ENCODE data around the gene PDIA4.
A peak's percentile ranks its signal among the peaks of the same experiment; 100 is the strongest.

Gene PDIA4

DNA sequence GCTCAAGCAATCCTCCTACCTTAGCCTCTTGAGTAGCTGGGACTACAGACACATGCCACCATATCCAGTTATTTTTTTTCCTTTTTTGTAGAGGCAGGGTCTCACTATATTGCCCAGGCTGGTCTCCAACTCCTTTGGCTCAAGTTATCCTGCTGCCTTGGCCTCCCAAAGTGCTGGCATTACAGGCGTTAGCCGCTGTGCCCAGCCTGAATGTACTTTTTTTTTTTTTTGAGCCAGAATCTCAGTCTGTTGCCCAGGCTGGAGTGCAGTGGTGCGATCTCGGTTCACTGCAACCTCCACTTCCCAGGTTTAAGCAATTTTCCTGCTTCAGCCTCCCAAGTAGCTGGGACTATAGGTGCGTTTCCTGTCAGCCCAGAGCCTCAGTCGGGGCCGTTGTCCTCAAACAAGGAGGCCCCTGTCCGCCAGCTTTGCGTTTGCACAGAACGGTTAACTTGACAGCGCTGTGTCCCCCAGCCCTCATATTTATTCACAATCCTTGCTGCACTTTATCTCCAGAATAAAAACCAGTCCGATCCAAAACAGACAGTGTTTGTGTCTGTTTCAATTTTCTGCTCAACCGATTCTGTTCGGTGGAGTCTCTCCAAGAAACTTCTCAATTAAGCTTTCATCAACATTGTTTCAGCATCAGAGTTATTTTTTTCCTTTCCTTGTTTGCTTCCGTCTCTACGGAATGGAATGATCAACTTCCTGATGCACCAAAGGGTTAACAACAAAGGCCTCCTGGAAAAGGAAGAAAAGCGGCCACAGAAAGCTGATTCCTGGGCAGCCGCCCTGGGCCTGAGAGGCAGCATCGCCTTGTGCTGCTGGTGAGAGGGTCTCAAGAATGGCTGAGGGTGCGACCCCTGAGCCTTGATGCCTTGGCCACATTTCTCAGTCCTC is 64.5 kb downstream of the PDIA4 start:
- peak in 1 of 2 experiments; percentile 26 for DNase-seq

DNA sequence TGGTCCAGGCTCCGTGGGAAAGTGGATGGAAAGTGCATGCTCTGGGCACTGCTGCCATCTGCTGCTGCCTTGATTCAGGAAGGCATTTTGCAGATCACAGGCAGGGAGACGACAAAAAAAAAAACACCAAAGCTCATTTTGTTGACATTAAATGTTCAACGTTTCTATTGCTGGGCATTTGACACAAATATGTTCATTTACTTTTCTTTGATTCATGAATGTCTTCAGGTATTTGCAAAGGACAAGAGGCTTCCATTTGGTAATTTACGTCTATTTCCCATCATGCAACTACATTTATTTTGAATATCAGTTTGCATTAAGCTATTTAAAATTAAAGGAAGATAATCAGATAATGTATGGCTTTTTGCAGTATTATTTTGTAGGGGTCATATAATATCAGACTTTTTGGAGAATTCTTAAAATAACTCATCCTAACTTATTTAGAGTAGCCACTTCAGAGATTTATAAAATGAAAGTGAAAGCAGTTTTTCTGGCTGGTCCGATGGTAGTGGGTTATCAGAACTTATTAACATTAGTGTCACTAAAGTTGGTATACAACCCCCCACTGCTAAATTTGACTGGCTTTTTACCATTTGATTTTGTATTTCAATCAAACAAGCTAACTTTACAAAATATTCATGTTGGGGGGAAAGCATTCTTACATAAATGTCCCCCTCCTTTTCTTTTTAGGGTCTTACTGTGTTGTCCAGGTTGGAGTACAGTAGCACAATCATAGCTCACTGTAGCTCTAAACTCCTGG is 65.3 kb downstream of the PDIA4 start:
- peak; percentile 45 to 69 for DNase-seq

DNA sequence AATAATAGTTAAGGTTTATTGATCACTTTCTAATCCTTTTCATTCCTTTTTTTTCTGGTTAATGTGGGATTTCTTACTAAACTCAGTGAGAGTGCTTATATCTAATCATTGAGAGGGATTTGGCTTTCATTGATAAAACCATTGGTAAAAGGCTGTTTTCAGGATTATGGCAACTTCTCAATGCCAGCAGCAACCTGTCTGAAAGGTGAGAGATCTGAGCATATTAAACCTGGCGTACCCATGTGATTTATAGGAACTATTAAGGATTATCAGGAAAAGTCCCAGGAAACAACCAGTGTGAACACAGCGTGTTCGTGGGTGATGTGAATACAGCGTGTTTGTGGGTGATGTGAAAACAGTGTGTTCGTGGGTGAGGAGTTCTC is 65.9 kb downstream of the PDIA4 start:
- DNase-seq: no peak

DNA sequence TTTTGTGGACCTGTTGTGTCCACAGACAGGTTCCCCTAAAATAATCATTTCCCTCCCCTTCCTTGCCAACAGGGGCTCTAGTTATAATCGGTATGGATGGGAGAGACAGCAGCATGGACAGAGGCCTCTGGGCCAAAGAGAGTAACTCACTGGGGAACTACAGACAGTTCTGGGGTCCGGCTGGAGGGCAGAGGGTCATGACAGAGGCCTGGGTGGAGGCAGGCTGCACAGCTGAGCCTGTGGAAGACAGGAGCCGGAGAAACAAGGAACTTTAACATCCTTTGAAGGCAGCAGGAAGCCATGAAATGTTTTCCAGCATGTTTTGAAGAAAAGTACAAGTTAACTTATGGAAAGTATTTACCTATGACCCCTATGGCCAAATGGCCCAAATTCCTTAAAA is 68.6 kb downstream of the PDIA4 start:
- no peak for DNase-seq

DNA sequence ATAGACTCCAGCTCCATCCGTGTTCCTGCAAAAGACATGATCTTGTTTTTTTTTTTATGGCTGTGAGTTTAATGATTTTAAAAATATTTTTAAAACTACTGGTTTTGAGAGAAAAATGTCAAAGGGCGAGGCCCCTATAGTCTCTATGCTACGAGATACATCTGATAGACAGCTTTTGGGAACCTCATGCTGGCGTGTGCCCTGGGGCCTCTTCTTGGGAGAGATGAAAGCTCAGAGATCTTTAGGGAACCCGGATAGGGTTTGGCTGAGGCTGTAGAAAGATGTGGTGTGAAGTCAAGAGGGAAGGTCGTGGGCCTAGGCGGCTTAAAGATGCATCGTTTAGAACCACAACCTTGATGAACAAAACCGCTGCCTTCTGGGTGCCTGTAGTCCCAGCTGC is 70.2 kb downstream of the PDIA4 start:
- DNase-seq: no peak

DNA sequence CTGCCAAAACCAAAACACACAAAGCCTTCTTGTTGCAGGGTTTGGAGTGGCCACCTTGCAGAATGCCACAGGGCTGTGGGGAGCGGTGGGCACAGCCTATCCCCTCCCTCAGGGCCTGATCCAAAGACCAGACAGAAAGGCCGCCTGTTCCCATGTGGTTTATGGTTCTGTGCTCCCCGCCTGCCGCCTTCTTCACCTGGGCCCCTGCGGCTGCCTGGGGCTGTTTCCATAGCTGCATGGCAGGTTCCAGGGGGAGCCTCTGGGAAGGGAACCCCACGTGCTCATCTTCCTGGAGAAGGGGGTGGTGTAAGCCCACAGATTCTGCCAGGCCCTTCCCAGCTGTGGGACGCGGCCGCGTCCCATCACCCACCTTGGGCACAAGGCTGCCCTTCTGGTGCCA is 73.5 kb downstream of the PDIA4 start:
- DNase-seq: no peak

DNA sequence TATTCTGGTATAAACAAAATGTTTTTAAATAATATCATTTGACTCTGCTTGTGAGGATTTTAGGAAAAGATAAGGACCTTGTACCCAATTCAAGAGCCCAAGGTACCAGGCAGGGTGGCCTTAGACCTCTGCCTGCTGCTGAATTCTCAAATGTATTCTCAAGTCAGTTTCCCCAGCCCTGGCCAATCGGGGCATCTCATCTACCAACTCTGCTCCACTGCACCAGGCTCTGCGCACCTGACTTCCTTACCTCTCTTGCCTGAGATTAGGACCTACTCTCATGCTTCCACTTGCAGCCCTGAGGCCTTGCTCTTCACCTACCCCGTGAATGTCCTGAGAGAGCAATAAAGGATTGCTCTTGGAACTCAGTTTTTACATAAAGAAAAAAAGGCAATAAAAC is 74.6 kb downstream of the PDIA4 start:
- DNase-seq: no peak

All from NCI-H446 (cell line).